Breast epithelium (tissue), 4 donors: ENCODE results near the gene CAMTA1. TPM values are rescaled to one million over a fixed set of nuclear protein-coding genes. Genes with fewer than 3 reads are reported as not detected.

Experiments used
- DNase-seq, 2 donors: peaks; one replicate each; pipeline ENCODE4 v3.0.0-alpha.2; 2019; ENCODE audit warnings: low spot score in 2 of 2
- H3K27ac ChIP-seq, 2 donors: fragments of 200-600 bp; sonication (generic) in 1 of 2; one replicate each; pipeline ENCODE4 v1.5.1; 2016 to 2019; ENCODE audit warnings: mild to moderate bottlenecking in 1 of 2
- H3K27me3 ChIP-seq, 2 donors: fragments of 200-600 bp; sonication (generic) in 1 of 2; one replicate each; pipeline versions ENCODE4 v1.5.1 to v1.6.0; 2017 to 2019; ENCODE audit warnings: control low read depth in 1 of 2, mild to moderate bottlenecking in 1 of 2
- H3K36me3 ChIP-seq: fragments of 200-600 bp; one replicate; pipeline ENCODE4 v1.5.1; 2019
- H3K4me1 ChIP-seq, 2 donors: fragments of 200-600 bp; sonication (generic); one replicate each; pipeline ENCODE4 v1.5.1; 2016 to 2019; ENCODE audit warnings: control low read depth in 1 of 2
- H3K4me3 ChIP-seq, 3 donors: fragments of 200-600 bp; sonication (generic); 1 replicate in 2 of 3; 2 replicates in 1 of 3; pipeline ENCODE4 v1.5.1; 2016 to 2019; ENCODE audit warnings: mild to moderate bottlenecking in 3 of 3, moderate library complexity in 2 of 3
- H3K9me3 ChIP-seq, 2 donors: fragments of 200-600 bp; sonication (generic) in 1 of 2; one replicate each; pipeline ENCODE4 v1.5.1; 2016 to 2019; ENCODE audit warnings: control low read depth in 1 of 2
- CTCF ChIP-seq, 3 donors: fragments of 450-650 bp; IDR thresholded peaks; one replicate each; pipeline ENCODE4 v1.5.1; 2016 to 2017; ENCODE audit warnings: antibody characterized with exemption in 3 of 3, mild to moderate bottlenecking in 3 of 3, moderate library complexity in 3 of 3
- POLR2A ChIP-seq: fragments of 450-650 bp; IDR thresholded peaks from one replicate; pipeline ENCODE4 v1.6.1; 2016; ENCODE audit warnings: antibody characterized with exemption, mild to moderate bottlenecking, moderate library complexity
- POLR2AphosphoS5 ChIP-seq, 3 donors: sonication (generic); formaldehyde crosslinking; IDR thresholded peaks; one replicate each; pipeline ENCODE4 v1.6.1; 2017; ENCODE audit warnings: antibody characterized with exemption in 3 of 3
- intact Hi-C: fragments of 100-400 bp; cut with DNase I; formaldehyde crosslinking; loops from one replicate; pipeline ENCODE4 v1.15.1; 2023; ENCODE audit warnings: low total_unique reads
- total RNA-seq, 3 donors: library from RNA; depleted of rRNA; stranded (reverse); fragments of >200 nt; gene quantifications; one replicate each; pipeline ENCODE4 v1.1.0, GENCODE V29; 2016

CAMTA1 gene
- total RNA-seq, 3 donors from 2014 or later = 53.4 to 84.0 (median 61.9) TPM

- TF ChIP-seq CTCF (IDR thresholded peaks at IDR 0.05) (no peak), POLR2A (no peak), POLR2AphosphoS5 (IDR thresholded peaks at IDR 0.05) (no peak)
- intact Hi-C loops = no loop called here
- Histone ChIP-seq H3K4me1 (no peaks in the 10 kb centered on the region), H3K27me3 (no peaks in the 10 kb centered on the region), H3K36me3 (no peaks in the 10 kb centered on the region), H3K27ac (no peak overlapping the region), H3K9me3 (no peaks in the 10 kb centered on the region), H3K4me3 (no peak overlapping the region)
- no peak for DNase-seq
Measured at GRCh38 chr1:7025013-7025412, 239.8 kb downstream of the CAMTA1 start.

DNA sequence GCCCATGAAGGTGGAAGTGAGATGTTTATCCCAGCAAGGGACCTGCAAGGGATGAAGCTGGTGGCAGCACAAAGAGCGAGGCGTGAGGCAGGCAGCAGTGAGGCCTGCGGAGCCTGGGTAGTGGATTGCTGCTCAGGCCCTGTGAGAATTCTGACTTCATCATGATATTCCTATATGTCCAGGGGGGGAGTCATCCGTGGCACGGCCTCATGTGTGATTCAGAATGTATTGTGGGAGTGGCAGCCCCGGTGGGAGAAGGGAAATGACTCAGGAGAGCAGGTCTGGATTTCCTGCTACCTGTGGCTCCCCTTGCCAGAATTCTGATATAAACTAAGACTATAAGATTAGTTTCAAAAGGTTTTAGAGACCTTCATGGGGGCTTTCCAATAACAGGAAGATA is 240.9 kb downstream of the CAMTA1 start:
- Histone ChIP-seq H3K9me3 (no peaks in the 10 kb centered on the region), H3K27me3 (no peaks in the 10 kb centered on the region), H3K36me3 (no peaks in the 10 kb centered on the region), H3K4me3 (no peak overlapping the region), H3K27ac (no peak overlapping the region), H3K4me1 (no peaks in the 10 kb centered on the region)
- TF ChIP-seq POLR2AphosphoS5 (IDR thresholded peaks at IDR 0.05) (no peak), CTCF (IDR thresholded peaks at IDR 0.05) (no peak), POLR2A (no peak)
- no peak for DNase-seq
- intact Hi-C loops = no loop called here

GRCh38 chr1:7032992-7033391 is 247.7 kb downstream of the CAMTA1 start:
- Histone ChIP-seq H3K27ac (no peak overlapping the region), H3K36me3 (no peaks in the 10 kb centered on the region), H3K4me1 (no peaks in the 10 kb centered on the region), H3K9me3 (peaks cover 0 to 10% of the 10 kb centered on the region in 2 donors), H3K27me3 (no peaks in the 10 kb centered on the region), H3K4me3 (no peak overlapping the region)
- no peak for TF ChIP-seq CTCF (IDR thresholded peaks at IDR 0.05)
- intact Hi-C loops = no loop called here
- DNase-seq = no peak

DNA sequence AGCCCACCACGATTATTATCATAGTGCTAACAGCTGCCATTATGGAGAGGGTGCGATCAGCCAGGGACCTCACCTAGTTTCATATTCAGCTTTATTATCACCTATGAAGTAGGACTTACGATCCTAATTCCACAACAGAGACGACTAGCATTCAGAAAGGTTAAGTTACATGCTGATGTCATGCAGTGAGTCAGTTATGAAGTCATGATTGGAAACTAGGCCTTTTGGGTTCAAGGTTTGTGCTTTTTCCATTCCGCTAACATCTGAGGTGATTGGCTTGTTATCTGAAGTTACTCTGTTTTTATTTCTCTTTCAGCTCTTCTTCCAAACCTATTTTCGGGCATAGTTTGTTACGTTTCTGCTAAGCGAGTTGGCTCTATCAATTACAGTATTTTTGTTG is 251.1 kb downstream of the CAMTA1 start:
- no peaks in the 10 kb centered on the region for H3K27me3 ChIP-seq
- no peak for DNase-seq
- no peak overlapping the region for H3K27ac ChIP-seq
- TF ChIP-seq POLR2AphosphoS5 (IDR thresholded peaks at IDR 0.05) = no peak
- intact Hi-C loops = no loop called here
- no peaks in the 10 kb centered on the region for H3K36me3 ChIP-seq
- H3K4me1 ChIP-seq = no peaks in the 10 kb centered on the region
- peaks cover 0 to 10% of the 10 kb centered on the region in 2 donors for H3K9me3 ChIP-seq
- no peak overlapping the region for H3K4me3 ChIP-seq

DNA sequence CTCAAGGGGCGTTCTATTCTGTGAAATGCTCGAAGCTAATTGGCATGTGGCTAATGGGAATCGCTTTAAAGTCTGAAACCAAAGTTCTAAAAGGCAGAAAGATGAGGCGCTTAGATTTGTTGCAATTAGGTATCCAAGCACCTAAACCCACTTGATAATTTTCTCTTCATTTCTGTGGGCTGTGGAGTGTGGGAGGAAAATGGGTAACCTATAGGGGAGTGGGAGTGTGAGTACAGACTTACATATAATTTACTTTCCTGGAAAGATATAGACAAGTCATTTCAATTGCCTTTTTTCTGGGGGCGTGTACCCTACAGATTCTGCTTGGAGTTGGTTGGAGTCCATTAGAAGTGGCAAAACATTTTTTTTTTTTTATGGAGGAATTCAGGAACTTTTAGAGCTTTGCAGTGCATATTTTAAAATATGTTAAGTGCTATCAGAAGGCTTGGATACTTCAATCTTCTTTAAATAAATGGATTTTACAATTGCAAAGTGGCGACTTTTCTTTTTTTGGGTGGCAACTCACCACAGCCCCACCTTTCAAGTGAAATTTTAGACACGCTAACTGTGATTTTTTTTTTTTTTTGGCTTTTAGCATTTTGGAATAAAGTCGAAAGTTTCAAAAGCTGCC is 254.5 kb downstream of the CAMTA1 start:
- TF ChIP-seq POLR2A (no peak), POLR2AphosphoS5 (IDR thresholded peaks at IDR 0.05) (no peak), CTCF (IDR thresholded peaks at IDR 0.05) (no peak)
- intact Hi-C loops = no loop called here
- H3K9me3 ChIP-seq = no peaks in the 10 kb centered on the region
- peaks cover 0 to 4% of the 10 kb centered on the region in 2 donors for H3K27me3 ChIP-seq
- H3K4me1 ChIP-seq = no peaks in the 10 kb centered on the region
- no peaks in the 10 kb centered on the region for H3K36me3 ChIP-seq
- no peak overlapping the region for H3K4me3 ChIP-seq
- no peak overlapping the region for H3K27ac ChIP-seq
- DNase-seq = no peak
